Transverse colon (tissue), 4 donors: ENCODE results near the gene MARCHF3. TPM values are rescaled to one million over a fixed set of nuclear protein-coding genes. Genes with fewer than 3 reads are reported as not detected.
"Not testable (repeated sequence)": the region's sequence is repeated elsewhere in the genome, so short reads cannot be mapped to it uniquely, and the experiment has no call there.

ENCODE experiments used
- DNase-seq: peaks from one replicate; pipeline ENCODE4 v3.0.0-alpha.2; 2019
- H3K27ac ChIP-seq, 4 donors: fragments of 200-600 bp; sonication (generic); 2 replicates each; pipeline ENCODE4 v1.5.1; 2016 to 2018; ENCODE audit warnings: inconsistent platforms in 4 of 4
- H3K27me3 ChIP-seq: fragments of 200-600 bp; sonication (generic); 2 replicates; pipeline ENCODE4 v1.5.1; 2017; ENCODE audit warnings: inconsistent platforms
- H3K36me3 ChIP-seq, 4 donors: fragments of 200-600 bp; sonication (generic); 2 replicates each; pipeline ENCODE4 v1.5.1; 2017 to 2019; ENCODE audit warnings: inconsistent platforms in 4 of 4
- H3K4me1 ChIP-seq, 4 donors: fragments of 200-600 bp; sonication (generic); 2 replicates each; pipeline ENCODE4 v1.5.1; 2017 to 2020; ENCODE audit warnings: inconsistent platforms in 4 of 4
- H3K4me3 ChIP-seq, 4 donors: fragments of 200-600 bp; sonication (generic); 1 replicate in 1 of 4; 2 replicates in 3 of 4; pipeline versions ENCODE4 v1.5.1 to v1.6.1; 2017 to 2019; ENCODE audit warnings: inconsistent platforms in 4 of 4
- H3K9me3 ChIP-seq, 2 donors: fragments of 200-600 bp; sonication (generic); 2 replicates each; pipeline ENCODE4 v1.5.1; 2017 to 2019; ENCODE audit warnings: inconsistent platforms in 2 of 2
- EP300 ChIP-seq: sonication (generic); formaldehyde crosslinking; IDR thresholded peaks from one replicate; pipeline ENCODE4 v1.6.1; 2017; ENCODE audit warnings: antibody characterized with exemption, low read depth
- POLR2A ChIP-seq: fragments of 450-650 bp; IDR thresholded peaks from one replicate; pipeline ENCODE4 v1.6.1; 2016; ENCODE audit warnings: antibody characterized with exemption, mild to moderate bottlenecking, moderate library complexity
- POLR2AphosphoS5 ChIP-seq, 3 donors: sonication (generic); formaldehyde crosslinking; IDR thresholded peaks; one replicate each; pipeline ENCODE4 v1.6.1; 2016; ENCODE audit warnings: antibody characterized with exemption in 3 of 3
- WGBS, 2 donors: methylation state at CpG; one replicate each; pipeline ENCODE4 v1.1.5; 2018; ENCODE audit warnings: low coverage in 1 of 2; 5-methylcytosine and 5-hydroxymethylcytosine counted together
- in situ Hi-C, 4 donors: fragments of 200-750 bp; cut with MboI; loops; one replicate each; pipeline versions ENCODE4 v1.15.0 to v1.15.1; 2017; ENCODE audit warnings: low sequenced_read_pairs in 3 of 4, low pct_ligation_motif_present in 1 of 4, low pct_unique_long_range_greater_than_20kb in 1 of 4
- intact Hi-C: fragments of 100-400 bp; cut with DNase I; formaldehyde crosslinking; loops from one replicate; pipeline ENCODE4 v1.15.1; 2023; ENCODE audit warnings: low total_unique reads
- total RNA-seq, 4 donors: library from RNA; depleted of rRNA; stranded (reverse); fragments of >200 nt; gene quantifications; one replicate each; pipeline ENCODE4 v1.1.0, GENCODE V29; 2016
- TF ChIP-seq, protein P1 (sequence below), 5 experiments: fragments of 200-600 bp in 3 of 5; fragments of 450-650 bp in 2 of 5; sonication (generic) in 3 of 5; IDR thresholded peaks; 1 replicate in 2 of 5; 2 replicates in 3 of 5; pipeline ENCODE4 v1.5.1; 2016 to 2017; ENCODE audit warnings: antibody characterized with exemption in 5 of 5, inconsistent platforms in 3 of 5, mild to moderate bottlenecking in 2 of 5, moderate library complexity in 1 of 5

MARCHF3 gene
- total RNA-seq, 4 donors from 2014 or later: 20.3 to 29.6 (median 23.0) TPM

DNA sequence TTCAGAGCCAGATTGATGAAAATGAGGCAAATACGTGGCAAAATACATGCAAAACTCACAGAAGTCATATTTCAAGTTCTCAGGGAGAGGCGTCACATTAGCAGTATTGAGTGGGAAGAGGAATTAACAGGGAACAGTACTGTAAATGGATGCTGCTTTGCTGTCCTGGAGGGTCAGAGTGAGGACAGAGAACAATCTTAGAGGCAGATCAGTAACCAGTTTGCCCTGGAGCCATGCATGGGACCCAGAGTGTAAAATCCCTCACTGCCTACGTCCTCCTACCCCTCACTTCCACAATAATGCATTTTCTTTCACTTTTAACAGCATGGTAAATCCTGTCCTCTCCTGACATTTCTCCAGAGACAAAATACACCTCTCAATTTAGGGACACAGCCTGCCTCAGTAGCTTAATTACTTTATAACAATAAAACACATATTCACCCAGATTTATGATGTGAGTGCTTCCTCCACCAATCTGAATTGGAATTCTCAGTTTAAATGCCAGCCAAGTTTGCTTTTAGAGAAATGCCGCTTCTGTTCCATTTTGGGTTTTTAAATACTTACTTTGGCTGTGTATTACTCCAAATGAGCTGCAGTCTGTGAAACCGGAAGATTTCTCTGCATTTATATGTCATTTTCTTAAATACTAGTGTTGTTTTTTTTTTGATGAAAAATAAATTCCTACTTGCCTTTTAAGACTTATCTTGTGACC, 183.5 kb downstream of the MARCHF3 start:
- in situ Hi-C loops (loop anchor here in 1 of 4 donors (25.0 kb wide), 1 partner anchor 465 kb away; no protein-coding TSS in a partner anchor), intact Hi-C loops (no loop called here)
- TF ChIP-seq POLR2A: no peak
- DNase-seq: no peak
- Histone ChIP-seq H3K27ac (peak overlapping the region; percentile 45 to 79 (median 70)), H3K4me3 (no peak overlapping the region), H3K36me3 (no peaks in the 10 kb centered on the region), H3K9me3 (no peaks in the 10 kb centered on the region), H3K4me1 (peaks cover 10 to 36% (median 19%) of the 10 kb centered on the region in 4 donors), H3K27me3 (no peaks in the 10 kb centered on the region)
- WGBS, 2 donors: 61 to 62% methylated on average over 5 of the region's 5 CpGs

DNA sequence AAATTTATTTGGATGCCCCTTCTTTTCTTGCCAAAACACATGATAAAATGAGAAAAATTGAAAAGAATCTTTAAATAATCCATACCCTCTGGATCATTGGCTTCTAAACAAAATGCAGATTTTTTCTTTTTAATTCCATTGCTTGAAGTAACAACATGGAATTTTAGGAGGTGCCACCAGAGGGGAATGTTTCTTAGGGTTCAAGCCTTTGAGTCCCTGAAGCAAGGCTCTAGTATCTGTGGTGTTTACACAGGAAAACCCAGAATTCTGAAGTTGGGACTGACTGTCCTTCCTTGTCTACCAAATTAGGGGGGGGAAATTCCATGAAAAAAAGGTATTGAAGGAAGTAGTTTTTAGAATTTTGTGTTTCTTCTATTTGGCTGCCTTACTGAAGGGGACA, 184.0 kb downstream of the MARCHF3 start:
- H3K36me3 ChIP-seq: no peaks in the 10 kb centered on the region
- no peaks in the 10 kb centered on the region for H3K9me3 ChIP-seq
- intact Hi-C loops: no loop called here
- peaks cover 10 to 31% (median 19%) of the 10 kb centered on the region in 4 donors for H3K4me1 ChIP-seq
- no peaks in the 10 kb centered on the region for H3K27me3 ChIP-seq
- in situ Hi-C loops: loop anchor here in 1 of 4 donors (25.0 kb wide), 1 partner anchor 466 kb away; no protein-coding TSS in a partner anchor
- no peak overlapping the region for H3K4me3 ChIP-seq
- peak overlapping the region; percentile 68 to 79 (median 72) for H3K27ac ChIP-seq
- no peak for TF ChIP-seq POLR2AphosphoS5 (IDR thresholded peaks at IDR 0.05)
- TF ChIP-seq, protein P1, sequence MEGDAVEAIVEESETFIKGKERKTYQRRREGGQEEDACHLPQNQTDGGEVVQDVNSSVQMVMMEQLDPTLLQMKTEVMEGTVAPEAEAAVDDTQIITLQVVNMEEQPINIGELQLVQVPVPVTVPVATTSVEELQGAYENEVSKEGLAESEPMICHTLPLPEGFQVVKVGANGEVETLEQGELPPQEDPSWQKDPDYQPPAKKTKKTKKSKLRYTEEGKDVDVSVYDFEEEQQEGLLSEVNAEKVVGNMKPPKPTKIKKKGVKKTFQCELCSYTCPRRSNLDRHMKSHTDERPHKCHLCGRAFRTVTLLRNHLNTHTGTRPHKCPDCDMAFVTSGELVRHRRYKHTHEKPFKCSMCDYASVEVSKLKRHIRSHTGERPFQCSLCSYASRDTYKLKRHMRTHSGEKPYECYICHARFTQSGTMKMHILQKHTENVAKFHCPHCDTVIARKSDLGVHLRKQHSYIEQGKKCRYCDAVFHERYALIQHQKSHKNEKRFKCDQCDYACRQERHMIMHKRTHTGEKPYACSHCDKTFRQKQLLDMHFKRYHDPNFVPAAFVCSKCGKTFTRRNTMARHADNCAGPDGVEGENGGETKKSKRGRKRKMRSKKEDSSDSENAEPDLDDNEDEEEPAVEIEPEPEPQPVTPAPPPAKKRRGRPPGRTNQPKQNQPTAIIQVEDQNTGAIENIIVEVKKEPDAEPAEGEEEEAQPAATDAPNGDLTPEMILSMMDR (IDR thresholded peaks at IDR 0.05): no peak
- TF ChIP-seq EP300: no peak
- no peak for TF ChIP-seq POLR2A
- no peak for DNase-seq

DNA sequence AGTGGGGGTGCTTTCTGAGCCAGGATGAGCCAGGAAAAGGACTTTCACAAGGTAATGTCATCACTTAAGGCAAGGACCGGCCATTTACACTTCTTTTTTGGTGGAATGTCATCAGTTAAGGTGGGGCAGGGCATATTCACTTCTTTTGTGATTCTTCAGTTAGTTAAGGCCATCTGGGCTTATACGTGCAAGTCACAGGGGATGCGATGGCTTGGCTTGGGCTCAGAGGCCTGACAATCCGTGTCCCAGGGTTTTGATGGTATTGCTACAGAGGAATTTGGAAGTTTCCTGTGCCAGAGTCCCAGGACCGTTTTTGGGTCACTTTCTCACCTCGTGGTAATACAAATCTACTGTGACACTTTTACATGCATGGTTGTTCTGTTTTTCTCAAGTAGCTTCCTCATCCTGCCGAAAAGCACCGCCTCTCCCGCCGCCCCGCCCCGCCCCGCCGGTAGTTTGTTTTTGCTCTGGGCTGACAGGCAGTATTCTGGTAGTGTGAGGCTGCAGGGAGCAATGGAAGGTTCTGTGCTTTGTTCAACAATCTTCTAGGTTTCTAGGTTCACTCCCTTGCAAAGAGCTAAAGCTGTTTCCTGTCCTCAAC, 184.8 kb downstream of the MARCHF3 start:
- TF ChIP-seq POLR2AphosphoS5 (IDR thresholded peaks at IDR 0.05): peak in 1 of 3 donors; percentile 12
- peak; percentile 37 for TF ChIP-seq POLR2A
- Histone ChIP-seq H3K4me1 (peaks cover 10 to 31% (median 19%) of the 10 kb centered on the region in 4 donors), H3K27ac (peak overlapping the region; percentile 68 to 79 (median 72))
- H3K27me3 ChIP-seq, H3K9me3 ChIP-seq, intact Hi-C loops, H3K4me3 ChIP-seq, H3K36me3 ChIP-seq: not testable (repeated sequence)
- peak; percentile 80 for DNase-seq
- WGBS, 2 donors: 19% methylated on average over 14 of the region's 14 CpGs; no CpG with 5 or more reads in 1 of the 2 donors
- in situ Hi-C loops: loop anchor here in 1 of 4 donors (25.0 kb wide), 1 partner anchor 467 kb away; no protein-coding TSS in a partner anchor

DNA sequence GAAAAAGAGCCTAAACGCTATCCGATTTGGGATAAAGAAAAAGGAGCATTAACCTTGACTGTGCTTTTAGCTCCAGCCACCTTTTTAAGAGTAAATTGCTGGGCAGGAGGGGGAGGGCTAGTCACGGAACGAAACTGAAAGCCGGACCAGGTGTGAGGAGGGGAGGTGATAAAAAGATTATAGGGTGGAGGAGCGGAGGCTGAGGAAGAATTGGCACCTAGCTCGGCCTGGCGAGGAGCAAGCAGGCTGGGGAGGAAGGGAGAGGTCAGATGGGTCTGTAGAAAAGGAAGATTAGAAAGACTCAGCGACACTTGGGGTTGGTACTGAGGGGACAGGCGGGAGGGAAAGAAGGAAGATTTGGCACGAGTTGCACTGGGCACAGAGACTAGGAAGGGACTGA, 187.0 kb downstream of the MARCHF3 start:
- H3K27me3 ChIP-seq, H3K36me3 ChIP-seq, H3K9me3 ChIP-seq, intact Hi-C loops: not testable (repeated sequence)
- Histone ChIP-seq H3K27ac (peak overlapping the region in 1 of 4 donors; percentile 34), H3K4me3 (peak overlapping the region in 1 of 4 donors; percentile 26), H3K4me1 (peaks cover 10 to 31% (median 19%) of the 10 kb centered on the region in 4 donors)
- in situ Hi-C loops: loop anchor here in 1 of 4 donors (25.0 kb wide), 1 partner anchor 469 kb away; no protein-coding TSS in a partner anchor
- peak; percentile 34 for DNase-seq
- WGBS, 2 donors: 46 to 57% methylated on average over 9 to 11 of the region's 11 CpGs

DNA sequence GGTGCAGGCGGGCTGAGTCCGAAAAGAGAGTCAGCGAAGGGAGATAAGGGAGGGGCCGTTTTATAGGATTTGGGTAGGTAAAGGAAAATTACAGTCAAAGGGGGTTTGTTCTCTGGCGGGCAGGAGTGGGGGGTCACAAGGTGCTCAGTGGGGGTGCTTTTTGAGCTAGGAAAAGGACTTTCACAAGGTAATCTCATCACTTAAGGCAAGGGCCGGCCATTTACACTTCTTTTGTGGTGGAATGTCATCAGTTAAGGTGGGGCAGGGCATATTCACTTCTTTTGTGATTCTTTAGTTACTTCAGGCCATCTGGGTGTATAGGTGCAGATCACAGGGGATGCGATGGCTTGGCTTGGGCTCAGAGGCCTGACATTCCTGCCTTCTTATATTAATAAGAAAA, 191.0 kb downstream of the MARCHF3 start:
- H3K4me3 ChIP-seq, H3K9me3 ChIP-seq, H3K36me3 ChIP-seq, H3K27ac ChIP-seq, H3K4me1 ChIP-seq, DNase-seq, H3K27me3 ChIP-seq: not testable (repeated sequence)
- WGBS, 2 donors: 93 to 95% methylated on average over 5 to 7 of the region's 7 CpGs
- in situ Hi-C loops: loop anchor here in 1 of 4 donors (25.0 kb wide), 1 partner anchor 473 kb away; no protein-coding TSS in a partner anchor
- intact Hi-C loops: loop anchor here (10.0 kb wide), 1 partner anchor 655 kb away; no protein-coding TSS in a partner anchor
